ENCODE results near the gene RPS16.

DNA sequence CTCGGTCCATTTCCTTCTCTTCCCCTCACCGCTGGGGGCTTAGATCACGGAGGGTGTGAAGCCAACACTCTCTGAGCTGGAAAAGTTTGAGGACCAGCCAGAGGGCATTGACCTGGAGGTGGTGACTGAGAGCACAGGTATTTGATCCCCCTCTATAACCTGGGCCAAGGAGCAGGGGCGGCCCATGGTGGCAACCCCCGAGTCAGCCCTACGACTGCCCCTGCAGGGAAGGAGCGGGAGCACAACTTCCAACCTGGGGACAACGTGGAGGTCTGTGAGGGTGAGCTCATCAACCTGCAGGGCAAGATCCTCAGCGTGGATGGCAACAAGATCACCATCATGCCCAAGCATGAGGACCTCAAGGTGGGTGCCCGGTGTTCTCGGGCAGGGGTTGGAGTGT, 33.3 kb upstream of the RPS16 start:
- TF ChIP-seq, protein P1, sequence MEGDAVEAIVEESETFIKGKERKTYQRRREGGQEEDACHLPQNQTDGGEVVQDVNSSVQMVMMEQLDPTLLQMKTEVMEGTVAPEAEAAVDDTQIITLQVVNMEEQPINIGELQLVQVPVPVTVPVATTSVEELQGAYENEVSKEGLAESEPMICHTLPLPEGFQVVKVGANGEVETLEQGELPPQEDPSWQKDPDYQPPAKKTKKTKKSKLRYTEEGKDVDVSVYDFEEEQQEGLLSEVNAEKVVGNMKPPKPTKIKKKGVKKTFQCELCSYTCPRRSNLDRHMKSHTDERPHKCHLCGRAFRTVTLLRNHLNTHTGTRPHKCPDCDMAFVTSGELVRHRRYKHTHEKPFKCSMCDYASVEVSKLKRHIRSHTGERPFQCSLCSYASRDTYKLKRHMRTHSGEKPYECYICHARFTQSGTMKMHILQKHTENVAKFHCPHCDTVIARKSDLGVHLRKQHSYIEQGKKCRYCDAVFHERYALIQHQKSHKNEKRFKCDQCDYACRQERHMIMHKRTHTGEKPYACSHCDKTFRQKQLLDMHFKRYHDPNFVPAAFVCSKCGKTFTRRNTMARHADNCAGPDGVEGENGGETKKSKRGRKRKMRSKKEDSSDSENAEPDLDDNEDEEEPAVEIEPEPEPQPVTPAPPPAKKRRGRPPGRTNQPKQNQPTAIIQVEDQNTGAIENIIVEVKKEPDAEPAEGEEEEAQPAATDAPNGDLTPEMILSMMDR (IDR thresholded peaks at IDR 0.05): no peak
- TF ChIP-seq POLR2AphosphoS5 (IDR thresholded peaks at IDR 0.05; ENCODE audit: insufficient read depth in 1 of 2, low read depth in 1 of 2) (no peak), POLR2A (IDR thresholded peaks at IDR 0.05) (no peak)

All from vagina (tissue), 2 donors.